Hematopoietic multipotent progenitor cell treated with erythropoietin and hydrocortisone succinate and interleukin-3 and kit ligand, for 15 days (in vitro differentiated cells): ENCODE data around the gene POP7.
A peak's percentile ranks its signal among the peaks of the same experiment; 100 is the strongest.

ENCODE experiments used
- DNase-seq: peaks from one replicate; pipeline ENCODE4 v3.0.0-alpha.2; 2015; ENCODE audit warnings: low spot score

Gene POP7

DNA sequence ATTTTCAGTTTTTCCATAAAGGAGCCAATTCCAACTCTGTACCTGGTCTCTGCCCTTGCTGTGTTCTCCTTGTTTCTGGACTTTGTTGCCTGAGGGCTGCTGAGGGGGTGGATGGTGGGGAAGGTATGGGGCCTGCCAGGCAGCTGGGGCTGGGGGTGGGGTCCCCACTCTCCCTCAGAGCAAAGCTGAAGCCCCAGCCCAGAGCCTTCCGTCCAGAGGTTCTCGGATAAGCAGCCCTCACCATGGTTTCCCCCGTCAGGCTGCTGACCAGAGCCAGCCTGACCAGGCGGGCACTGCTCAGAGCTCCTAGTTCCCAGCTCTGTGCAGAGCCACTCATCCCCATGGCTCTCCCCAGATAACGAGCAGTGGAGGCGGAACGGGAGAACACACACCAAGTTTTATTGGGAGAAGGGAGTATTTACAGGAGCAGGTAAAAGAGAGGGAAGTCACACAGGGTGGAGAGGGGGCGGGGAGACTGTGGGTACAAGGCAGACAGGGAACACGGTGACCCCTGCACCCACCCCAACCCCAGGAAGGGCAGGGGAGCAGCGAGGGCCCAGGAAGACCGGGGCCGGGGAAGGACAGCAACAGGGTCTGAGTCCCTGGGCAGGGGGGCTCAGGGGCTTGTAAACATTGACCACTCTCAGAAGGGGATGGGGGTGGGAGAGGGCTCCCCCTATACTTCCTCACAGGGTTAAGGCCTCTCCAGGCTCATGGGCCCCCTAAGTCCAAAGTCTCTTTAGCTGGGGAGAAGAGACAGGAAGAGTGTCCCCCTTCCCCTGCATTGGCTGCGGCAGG, 26.6 kb upstream of the POP7 start:
- no peak for DNase-seq

- no peak for DNase-seq
Observed at GRCh38 chr7:100679927-100680575, 25.9 kb upstream of the POP7 start.

GRCh38 chr7:100680576-100681271, 25.2 kb upstream of the POP7 start:
- no peak for DNase-seq

GRCh38 chr7:100681491-100682227, 24.3 kb upstream of the POP7 start:
- no peak for DNase-seq

DNA sequence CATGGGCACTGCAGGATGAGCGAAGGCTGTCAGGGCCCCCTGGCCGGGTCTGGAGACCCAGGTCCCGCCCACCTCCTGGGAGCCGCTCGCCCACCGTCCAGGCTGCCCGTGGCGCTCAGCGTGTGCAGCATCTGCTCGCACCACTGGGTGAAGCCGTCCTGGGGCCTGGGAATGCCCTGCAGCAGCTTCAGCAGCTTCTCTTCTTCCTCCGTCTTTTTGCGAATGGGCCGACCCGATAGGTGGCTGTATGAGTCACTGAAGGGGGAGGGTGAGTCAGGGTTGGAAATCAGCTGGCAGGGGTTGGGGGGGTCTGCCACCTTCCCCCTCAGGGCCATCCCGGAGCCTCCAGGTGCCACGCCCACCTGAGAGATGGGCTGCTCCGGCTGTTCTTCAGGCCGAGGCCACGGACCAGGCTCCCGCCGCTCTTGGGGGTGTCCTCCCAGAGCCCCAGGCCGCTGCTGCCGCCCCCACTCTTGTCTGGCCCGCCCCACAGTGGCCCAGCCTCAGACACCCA, 23.6 kb upstream of the POP7 start:
- DNase-seq: no peak

DNA sequence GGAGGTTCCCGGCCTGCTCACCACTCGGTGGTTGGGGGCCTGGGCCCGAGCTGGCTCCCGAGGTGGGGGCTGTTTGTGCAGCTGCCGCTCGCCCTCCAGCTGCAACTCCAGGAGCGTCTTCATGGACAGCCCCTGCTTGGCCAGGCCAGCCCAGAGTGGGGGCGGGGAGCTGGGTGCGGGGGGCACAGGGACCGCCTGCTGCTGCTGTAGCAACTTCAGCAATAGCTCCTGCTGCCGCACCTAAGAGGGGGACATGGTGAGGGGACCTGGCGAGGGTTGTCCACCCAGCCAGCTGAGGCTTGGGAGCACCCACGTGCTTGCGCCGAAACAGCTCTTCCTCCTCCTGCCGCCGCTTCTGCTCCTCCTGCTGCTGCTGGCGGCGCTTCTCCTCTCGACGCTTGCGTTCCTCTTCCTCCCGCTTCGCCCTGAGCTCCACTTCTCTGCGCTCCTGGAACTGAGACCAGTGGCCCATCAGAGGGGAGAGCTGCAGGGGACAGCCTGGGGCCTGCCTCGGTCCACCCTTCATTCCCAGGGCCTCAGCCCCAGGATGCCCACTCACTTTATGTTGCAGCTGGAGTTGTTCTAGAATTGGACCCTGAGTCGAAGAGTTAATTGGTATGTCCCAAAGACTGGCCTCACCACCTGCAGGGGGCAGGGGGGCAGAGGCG, 22.8 kb upstream of the POP7 start:
- DNase-seq: no peak

DNA sequence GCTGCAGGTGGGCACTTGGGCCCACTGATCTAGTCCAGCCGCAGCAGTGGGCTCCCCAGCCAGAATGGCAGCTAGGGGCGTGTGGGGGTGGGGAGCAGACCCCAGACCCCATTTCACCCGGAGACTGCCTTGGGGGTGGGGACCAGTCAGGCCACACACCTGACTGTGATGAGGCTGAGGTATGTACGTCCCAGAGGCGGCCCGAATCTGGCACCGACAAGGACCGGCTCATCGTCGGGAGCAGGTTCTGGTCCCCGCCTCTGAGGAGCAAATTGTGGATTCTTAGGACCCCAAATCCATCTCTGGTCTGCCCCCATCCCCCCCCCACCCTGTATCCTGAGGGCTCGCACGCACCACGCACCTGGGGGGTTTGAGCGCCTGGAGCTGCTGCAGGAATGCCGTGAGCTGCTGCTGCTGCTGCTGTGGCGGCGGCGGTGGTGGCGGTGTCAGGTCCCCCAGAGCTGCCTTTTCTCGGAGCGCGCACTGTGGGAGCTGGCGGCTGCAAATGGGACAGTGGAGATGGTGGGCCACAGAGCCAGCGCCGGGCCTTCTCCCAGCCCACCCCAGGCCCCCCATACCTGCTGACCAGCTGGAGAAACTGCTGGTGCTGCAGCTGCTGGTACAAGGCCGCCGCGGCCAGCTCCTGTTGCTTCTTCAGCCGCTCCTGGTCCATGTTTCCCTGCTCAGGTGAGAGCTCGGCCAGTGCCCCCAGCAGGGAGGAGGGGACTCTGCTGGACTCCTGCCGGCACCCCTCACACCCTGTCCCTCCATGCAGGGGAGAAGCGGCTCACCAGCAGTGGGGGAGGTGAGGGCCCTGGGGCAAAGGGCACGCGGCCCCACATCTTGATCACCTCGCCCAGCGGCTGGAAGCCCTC, 22.0 kb upstream of the POP7 start:
- DNase-seq: no peak

GRCh38 chr7:100684534-100685042, 21.3 kb upstream of the POP7 start:
- no peak for DNase-seq

- DNase-seq: no peak
Observed at GRCh38 chr7:100685049-100685605, 20.8 kb upstream of the POP7 start.

GRCh38 chr7:100685631-100686145, 20.2 kb upstream of the POP7 start:
- DNase-seq: no peak

DNA sequence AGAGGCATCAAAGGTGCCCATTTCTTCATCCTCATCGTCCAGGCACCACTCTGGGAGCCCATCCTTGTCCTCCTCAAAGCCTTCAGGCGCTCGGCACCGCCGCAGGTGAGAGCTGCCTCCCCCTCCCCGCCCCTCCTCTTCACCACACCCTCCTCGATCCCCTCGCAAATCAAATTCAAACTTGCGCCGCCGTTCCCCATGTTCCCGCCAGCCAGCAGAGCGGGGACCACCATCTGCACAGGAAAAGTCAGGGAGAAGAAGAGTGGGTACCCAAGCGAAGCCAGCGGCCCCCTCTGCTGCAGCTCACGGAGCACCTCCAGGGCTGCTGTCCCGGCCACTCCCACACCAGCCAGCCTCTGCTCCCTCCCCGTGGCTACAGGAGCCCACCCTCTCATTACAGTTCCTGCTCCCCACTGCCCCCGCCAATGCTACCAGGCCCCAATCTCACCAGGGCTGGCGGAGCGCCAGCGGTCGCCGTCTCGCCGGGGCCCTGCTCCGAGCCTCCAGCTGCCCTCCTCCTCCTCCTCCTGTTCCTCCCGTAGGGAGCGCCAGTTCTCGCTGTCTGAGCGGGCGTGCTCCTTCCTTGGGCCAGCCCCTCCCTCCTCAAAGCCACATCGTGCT, 19.6 kb upstream of the POP7 start:
- no peak for DNase-seq

DNA sequence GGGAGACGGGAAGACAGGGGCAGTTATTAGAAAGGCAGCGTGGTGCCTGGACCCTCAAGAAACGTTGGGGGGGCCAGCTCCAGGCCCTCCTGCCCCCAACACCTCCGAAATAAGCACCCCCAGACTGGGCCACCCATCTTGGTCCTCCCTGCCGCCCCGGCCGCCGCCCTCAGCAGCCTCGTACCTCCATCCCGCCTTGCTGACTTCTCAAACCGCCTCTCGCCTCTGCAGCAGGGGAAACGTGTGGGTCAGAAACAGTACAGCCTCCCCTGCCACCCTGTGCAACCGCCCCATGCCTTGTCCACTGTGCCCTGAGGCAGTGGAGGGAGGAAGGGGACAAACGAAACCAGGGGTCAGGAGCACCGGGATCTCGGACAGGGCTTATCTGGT, 19.1 kb upstream of the POP7 start:
- DNase-seq: no peak

DNA sequence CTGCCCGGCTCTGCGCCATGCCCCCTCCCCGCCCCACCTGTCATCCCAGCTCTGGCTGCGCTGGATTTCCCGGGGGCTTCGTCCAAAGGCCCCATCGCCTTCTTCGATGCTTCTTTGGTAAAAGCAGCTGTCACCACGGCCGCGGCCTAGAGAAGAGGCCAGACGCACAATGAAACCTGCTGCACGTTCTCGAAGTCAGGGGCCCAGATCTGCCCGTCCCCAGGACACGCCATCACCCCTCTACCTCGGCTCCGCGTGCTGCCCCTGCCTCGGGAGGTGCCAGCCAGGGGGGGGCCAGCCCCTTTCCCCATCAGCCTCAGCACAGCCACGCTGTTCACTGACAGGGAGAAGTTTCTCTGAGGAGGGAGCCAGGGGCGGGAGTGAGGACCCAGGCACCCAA, 18.7 kb upstream of the POP7 start:
- DNase-seq: no peak

GRCh38 chr7:100687751-100688300, 18.1 kb upstream of the POP7 start:
- DNase-seq: no peak

- DNase-seq: no peak
Observed at GRCh38 chr7:100688326-100688860, 17.5 kb upstream of the POP7 start.

GRCh38 chr7:100689230-100690135, 16.4 kb upstream of the POP7 start:
- DNase-seq: no peak

GRCh38 chr7:100691676-100692577, 14.0 kb upstream of the POP7 start:
- peak; percentile 84 for DNase-seq
